GM19463 (cell line): ENCODE data around the gene DLK1.

Experiments
- ATAC-seq: cut with Tn5 transposase; IDR thresholded peaks from one replicate; pipeline ENCODE4 v1.9.1; 2021; ENCODE audit warnings: mild to moderate bottlenecking, moderate library complexity; ENCODE audit not compliant: unreplicated experiment

DLK1 gene

GRCh38 chr14:100750762-100751699 lies 24.3 kb downstream of the DLK1 start:
- ATAC-seq = no peak

GRCh38 chr14:100754020-100754419 lies 27.3 kb downstream of the DLK1 start:
- ATAC-seq = no peak

- ATAC-seq = no peak
Measured at GRCh38 chr14:100755649-100756048, 29.0 kb downstream of the DLK1 start.

GRCh38 chr14:100761481-100761880 lies 34.8 kb downstream of the DLK1 start:
- no peak for ATAC-seq

DNA sequence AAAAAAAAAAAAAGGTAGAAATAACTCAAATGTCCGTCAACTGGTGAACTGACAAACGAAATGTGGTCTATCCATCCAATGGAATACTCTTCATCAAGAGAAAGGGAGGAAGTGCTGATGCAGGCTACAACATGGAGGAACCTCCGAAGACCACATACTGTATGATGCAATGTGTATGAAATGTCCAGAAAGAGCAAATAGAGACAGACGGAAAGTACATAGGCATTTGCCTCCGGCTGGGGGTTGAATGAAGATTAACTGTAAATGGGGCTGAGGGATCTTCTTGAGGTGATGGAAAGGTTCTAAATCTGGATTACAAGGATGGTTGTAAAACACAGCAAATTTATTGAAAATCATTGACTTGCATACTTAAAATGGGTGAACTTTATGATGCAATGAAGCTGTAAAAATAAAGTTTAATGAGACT lies 35.4 kb downstream of the DLK1 start:
- no peak for ATAC-seq

GRCh38 chr14:100762901-100763300 lies 36.2 kb downstream of the DLK1 start:
- no peak for ATAC-seq

- ATAC-seq = no peak
Measured at GRCh38 chr14:100764471-100765115, 37.9 kb downstream of the DLK1 start.

DNA sequence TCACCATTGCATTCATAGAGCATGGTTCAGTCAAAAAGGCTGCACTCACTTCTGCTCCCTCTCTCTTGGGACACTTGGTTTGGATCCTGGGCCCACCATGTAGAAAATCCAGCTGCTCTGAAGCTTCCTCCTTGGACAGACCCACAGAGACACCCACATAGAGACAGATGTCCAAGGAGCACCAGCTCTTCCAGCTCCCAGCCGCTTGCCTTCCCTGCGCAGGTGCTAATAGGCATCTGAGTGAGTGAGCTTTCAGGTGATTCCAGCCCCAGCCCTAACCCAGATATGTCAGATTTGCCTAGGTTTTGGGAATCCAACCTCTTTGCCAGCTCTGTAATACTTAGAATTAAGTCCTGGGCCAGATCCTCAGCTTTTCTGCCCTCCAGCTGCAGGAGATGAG lies 38.6 kb downstream of the DLK1 start:
- ATAC-seq = no peak

DNA sequence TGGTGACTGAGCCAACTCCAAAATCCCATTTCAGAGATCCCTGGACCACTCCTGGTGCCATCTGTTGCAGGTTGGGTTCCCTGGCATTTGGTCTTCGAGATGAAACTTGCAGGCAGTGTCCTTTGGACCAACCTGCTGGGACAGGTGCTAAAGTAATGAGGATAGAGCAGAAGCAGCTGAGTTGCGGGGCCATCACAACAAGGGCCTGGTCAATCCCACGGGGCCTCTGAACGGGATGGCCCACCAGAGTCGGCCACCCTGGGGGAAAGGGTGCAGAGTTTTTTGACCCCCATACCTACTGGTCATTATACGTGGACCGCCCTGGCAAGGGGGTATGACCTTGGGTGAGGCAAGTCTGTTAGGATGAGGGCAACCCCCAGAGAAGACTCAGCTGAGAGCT lies 39.3 kb downstream of the DLK1 start:
- ATAC-seq = no peak

DNA sequence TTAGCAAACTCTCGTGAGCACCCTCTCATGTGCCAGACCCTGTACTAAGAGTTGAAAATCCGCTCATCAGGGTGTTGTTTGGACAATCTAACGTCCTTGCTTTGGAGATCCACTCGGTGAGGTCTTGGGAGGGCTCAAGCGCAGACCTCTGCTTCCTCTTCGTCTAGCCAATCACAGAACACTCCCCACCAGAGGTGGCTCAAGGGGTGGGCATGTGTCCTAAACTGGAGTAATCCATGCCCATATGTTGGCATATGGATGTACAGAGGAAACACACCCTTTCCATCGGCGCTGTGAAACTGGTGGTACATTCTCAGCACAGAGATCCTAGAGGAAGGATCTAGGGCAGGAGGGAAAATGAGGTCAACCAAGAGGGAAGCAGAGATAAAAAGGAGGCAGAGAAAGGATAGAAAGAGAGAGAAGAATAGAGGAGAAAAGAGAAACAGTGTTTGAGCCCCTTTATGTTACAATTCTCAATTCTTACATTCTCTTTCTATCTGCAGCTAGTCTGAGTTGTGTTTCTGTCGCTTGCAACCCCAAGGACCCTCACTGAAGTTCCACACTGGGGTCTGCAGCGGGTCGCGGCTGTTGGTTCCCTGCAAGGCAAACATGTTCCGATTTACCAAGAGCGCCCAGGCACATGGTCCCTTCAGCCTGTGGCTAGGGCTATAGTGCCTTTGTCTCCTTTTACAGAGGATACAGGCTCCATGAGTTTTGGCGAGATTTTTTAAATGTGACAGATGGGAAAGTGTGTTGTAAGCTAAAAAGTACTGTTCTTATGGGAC lies 40.5 kb downstream of the DLK1 start:
- ATAC-seq = no peak

DNA sequence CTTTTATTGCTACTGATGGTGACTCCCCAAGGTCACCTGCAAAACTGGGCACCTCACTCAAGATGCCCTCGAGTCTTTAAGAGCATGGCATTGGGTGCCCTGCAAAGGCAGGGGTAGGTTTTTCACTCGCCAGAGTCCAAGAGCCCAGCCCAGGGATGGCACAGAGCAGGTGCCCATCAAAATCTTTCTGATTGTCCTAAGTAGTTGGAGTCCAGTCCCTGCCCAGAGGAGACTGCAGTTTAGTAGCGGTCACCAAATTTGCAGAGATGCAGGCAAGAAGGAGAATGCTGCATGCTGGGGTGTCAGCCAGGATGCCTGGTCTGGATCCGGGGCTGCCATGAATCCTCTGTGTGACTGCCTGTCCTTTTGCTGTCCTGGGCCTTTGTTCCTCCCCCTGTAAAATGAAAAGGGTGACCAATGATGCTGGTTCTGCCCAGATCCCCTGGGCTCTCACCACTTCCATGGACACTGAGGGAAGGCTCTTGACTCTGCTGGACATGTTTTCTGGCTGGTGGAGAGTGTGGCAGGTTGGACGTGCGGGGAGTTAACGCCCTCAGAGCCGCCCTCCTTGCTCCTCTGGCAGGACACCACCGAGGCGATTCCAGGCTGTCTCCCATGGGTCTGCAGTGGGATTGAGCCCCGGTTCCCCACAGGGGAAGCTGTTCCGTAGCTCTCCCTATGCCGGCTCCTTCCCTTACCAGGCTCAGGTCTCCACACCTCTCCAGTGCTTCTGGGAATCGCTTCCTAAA lies 41.3 kb downstream of the DLK1 start:
- no peak for ATAC-seq

- ATAC-seq = no peak
Measured at GRCh38 chr14:100769035-100769939, 42.6 kb downstream of the DLK1 start.

DNA sequence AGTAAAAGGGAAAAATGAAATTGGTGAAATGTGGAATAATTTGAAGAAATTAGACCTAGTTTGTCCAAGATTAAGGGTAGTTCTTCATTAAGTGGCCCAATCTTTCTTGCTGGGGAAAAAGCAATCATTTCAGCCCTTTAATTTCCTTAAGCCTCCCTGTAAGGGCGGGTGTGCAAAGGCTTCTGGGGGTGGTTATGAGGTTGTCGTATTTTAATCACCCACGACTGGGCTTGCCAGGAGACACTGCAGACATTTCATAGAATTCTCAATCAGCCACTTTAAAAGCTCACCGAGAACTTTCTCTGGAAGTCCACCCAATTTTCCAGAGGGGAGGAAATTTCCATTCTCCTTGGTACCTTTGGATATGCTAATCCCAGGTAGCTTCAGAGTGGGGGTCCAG lies 43.4 kb downstream of the DLK1 start:
- ATAC-seq = no peak

DNA sequence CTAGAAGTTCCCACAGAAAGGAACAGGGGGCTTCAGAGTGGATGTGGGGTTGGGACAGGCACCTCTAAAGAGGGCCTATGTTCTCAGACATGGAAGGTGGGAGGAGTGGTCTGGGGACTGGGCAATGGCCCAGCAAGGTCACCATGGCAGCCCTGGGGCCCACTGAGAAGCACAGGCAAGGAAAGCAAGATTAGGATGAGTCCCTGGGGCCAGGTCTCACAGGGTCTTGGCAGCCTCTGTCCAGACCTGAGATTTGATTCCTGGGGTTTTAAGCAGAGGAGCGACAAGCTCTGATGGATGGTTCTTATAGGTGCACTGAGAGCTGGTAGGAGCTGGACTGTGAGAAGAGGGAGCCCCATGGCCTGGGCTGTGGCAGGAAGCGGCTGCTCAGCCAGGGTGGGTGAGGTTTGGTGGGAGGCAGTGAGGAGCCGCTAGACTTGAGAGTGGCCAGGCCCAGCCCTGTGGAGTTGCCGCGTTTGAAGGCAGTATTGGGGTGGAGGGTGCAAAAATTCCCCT lies 44.0 kb downstream of the DLK1 start:
- ATAC-seq = no peak

DNA sequence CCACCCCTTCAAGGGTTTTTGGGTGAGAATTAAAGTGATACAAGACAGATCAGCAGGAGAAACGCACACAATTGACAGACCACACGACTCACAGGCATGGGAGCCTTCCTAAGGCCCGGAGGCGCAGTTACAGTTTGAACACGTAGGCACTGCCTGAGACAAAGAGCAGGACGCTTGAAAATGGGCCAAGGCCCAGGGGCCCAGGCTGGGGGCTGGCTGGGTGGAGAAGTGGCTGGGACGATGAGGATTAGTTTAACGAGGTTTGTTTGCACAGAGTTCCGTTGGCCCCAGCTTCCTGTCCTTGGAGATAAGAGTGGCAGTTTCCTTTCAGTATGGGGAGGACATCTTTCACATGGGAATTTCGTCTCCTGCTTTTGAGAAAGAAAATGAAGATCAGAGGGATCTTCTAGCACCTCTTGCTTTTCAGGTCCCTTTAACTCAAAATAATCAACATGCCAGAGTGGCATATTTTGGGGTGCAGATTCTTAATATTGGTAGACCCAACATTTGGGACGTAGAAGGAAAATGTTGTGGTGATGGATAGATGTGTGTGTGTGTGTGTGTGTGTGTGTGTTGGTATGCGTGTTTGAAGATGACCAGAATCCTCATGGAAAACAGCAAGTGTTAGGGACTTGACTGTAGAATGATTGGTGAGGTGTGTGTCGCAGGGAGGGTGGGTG lies 44.6 kb downstream of the DLK1 start:
- no peak for ATAC-seq

DNA sequence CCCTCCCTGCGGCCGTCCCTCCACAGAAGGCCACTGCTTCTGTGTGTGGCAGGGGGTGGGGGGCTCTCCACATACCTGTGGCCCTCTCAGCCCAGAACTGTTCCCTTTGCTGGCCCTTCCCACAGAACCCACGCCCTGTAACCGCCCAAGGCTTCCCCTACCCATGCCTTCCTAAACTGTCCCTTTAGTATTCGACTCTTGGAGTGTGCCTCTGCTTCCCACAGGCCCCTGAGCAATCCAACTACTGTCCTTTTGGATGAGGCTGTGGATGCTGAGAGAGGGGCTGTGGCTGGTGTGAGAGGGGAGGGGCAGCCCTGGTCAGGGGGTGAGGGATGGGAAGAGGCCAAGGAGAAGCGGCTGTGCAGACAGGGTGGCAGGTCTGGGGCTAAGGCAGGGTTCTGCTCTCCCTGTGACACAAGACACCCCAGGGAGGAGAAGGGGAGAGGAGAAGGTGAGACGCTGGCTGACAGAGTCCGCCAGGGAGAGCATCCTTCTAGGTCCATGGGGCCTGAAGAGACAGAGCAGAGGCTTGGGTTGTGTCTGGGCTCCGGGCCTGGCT lies 46.0 kb downstream of the DLK1 start:
- ATAC-seq = no peak

DNA sequence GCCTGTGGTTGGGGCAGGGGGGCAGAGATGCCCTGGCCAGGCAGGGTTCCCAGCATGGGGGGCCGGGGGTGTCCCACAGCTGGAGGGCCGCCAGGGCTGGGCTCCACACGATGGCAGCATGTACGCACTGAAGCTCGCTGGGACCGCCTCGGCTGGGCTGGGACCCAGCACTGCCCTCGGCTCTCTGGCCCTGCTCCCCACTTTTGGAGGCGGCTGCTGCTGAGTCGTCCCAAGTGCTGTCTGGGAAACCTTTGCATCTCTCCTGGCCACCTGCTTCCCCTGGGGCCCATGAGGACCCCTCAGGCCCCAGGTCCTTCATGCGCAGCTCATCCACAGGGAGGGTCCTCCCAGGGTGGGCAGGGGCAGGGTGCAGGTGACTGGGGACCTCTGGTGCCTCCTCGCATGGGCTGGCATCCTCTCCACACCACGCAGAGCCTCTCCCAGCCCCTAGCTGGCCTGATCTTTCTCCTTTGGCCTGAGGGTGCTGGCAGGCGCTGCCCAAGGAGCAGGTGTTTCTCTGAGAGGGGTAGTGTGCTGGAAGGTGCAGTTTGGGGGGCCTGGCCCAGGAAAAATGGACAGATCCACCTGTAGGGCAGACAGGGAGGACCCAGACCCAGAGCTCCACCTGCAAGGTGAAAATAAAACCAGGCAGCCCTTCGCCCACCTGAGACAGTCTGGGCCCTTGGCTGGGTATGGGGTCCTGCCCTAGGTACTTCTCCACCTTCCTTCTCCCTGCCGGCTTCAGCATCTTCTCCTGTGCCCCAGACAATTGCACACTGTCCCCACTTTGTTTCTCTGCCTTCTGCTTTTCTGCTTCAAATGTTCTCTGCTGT lies 46.9 kb downstream of the DLK1 start:
- ATAC-seq = no peak

- no peak for ATAC-seq
Measured at GRCh38 chr14:100774164-100774537, 47.5 kb downstream of the DLK1 start.
